ENCODE measurements around the gene CADM1.

Gene CADM1

GRCh38 chr11:115345840-115346239 lies 158.4 kb downstream of the CADM1 start:
- Histone ChIP-seq H3K9me2 (replicated peaks; ENCODE audit: control insufficient read depth, low read length) (no peaks in the 10 kb centered on the region), H3K79me2 (ENCODE audit: control insufficient read depth, low read length) (no peaks in the 10 kb centered on the region), H4K20me1 (ENCODE audit: control insufficient read depth, insufficient read depth, low read depth, low read length) (no peaks in the 10 kb centered on the region), H3K9me3 (ENCODE audit: control insufficient read depth, insufficient read depth, low read length) (no peaks in the 10 kb centered on the region), H3F3A (ENCODE audit: control insufficient read depth, insufficient read depth) (no peaks in the 10 kb centered on the region), H3K4me3 (ENCODE audit: low read length) (no peak overlapping the region), H3K27me3 (ENCODE audit: control insufficient read depth, low read length) (no peaks in the 10 kb centered on the region), H3K36me3 (ENCODE audit: control insufficient read depth, low read length) (no peaks in the 10 kb centered on the region), H3K4me1 (ENCODE audit: control insufficient read depth, low read length) (no peaks in the 10 kb centered on the region), H3K4me2 (ENCODE audit: low read length) (no peak overlapping the region), H3K27ac (ENCODE audit: low read depth, low read length) (no peak overlapping the region)
- TF ChIP-seq EZH2phosphoT487 (IDR thresholded peaks at IDR 0.05; ENCODE audit: borderline replicate concordance, low read length) (no peak), CTCF (IDR thresholded peaks at IDR 0.05; ENCODE audit: low read depth, low read length, poor library complexity, severe bottlenecking) (no peak)

GRCh38 chr11:115345361-115345760 lies 158.9 kb downstream of the CADM1 start:
- Histone ChIP-seq H4K20me1 (ENCODE audit: control insufficient read depth, insufficient read depth, low read depth, low read length) (no peaks in the 10 kb centered on the region), H3K9me2 (replicated peaks; ENCODE audit: control insufficient read depth, low read length) (no peaks in the 10 kb centered on the region), H3K27me3 (ENCODE audit: control insufficient read depth, low read length) (no peaks in the 10 kb centered on the region), H3K36me3 (ENCODE audit: control insufficient read depth, low read length) (no peaks in the 10 kb centered on the region), H3K9me3 (ENCODE audit: control insufficient read depth, insufficient read depth, low read length) (no peaks in the 10 kb centered on the region), H3F3A (ENCODE audit: control insufficient read depth, insufficient read depth) (no peaks in the 10 kb centered on the region), H3K79me2 (ENCODE audit: control insufficient read depth, low read length) (no peaks in the 10 kb centered on the region), H3K4me2 (ENCODE audit: low read length) (no peak overlapping the region), H3K4me1 (ENCODE audit: control insufficient read depth, low read length) (no peaks in the 10 kb centered on the region), H3K4me3 (ENCODE audit: low read length) (no peak overlapping the region), H3K27ac (ENCODE audit: low read depth, low read length) (no peak overlapping the region)
- no peak for TF ChIP-seq EZH2phosphoT487 (IDR thresholded peaks at IDR 0.05; ENCODE audit: borderline replicate concordance, low read length)
- no peak for TF ChIP-seq CTCF (IDR thresholded peaks at IDR 0.05; ENCODE audit: low read depth, low read length, poor library complexity, severe bottlenecking)

DNA sequence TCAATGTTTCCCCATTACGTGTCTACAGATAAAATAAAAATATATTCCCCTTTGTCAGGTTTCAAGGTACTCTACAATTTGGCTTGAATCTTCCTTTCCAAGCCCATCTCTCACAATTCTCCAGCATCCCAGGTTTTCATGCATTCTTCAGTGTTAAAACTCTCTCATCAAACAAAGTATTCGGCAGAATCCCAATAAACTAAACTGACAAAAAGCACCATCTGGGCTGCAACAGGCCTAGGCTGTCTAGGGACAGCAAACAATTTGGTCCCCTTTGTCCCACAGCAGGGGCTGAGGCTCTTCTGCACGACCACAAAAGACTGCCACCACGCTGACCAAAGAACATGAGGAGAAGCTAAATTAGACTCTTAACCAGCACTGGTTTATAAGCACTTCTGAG lies 159.4 kb downstream of the CADM1 start:
- TF ChIP-seq EZH2phosphoT487 (IDR thresholded peaks at IDR 0.05; ENCODE audit: borderline replicate concordance, low read length), result no peak
- no peak for TF ChIP-seq CTCF (IDR thresholded peaks at IDR 0.05; ENCODE audit: low read depth, low read length, poor library complexity, severe bottlenecking)
- Histone ChIP-seq H3K27ac (ENCODE audit: low read depth, low read length) (no peak overlapping the region), H3K4me3 (ENCODE audit: low read length) (no peak overlapping the region), H3K9me2 (replicated peaks; ENCODE audit: control insufficient read depth, low read length) (no peaks in the 10 kb centered on the region), H3K36me3 (ENCODE audit: control insufficient read depth, low read length) (no peaks in the 10 kb centered on the region), H3K79me2 (ENCODE audit: control insufficient read depth, low read length) (no peaks in the 10 kb centered on the region), H4K20me1 (ENCODE audit: control insufficient read depth, insufficient read depth, low read depth, low read length) (no peaks in the 10 kb centered on the region), H3K4me2 (ENCODE audit: low read length) (no peak overlapping the region), H3K9me3 (ENCODE audit: control insufficient read depth, insufficient read depth, low read length) (no peaks in the 10 kb centered on the region), H3K27me3 (ENCODE audit: control insufficient read depth, low read length) (no peaks in the 10 kb centered on the region), H3F3A (ENCODE audit: control insufficient read depth, insufficient read depth) (no peaks in the 10 kb centered on the region), H3K4me1 (ENCODE audit: control insufficient read depth, low read length) (no peaks in the 10 kb centered on the region)

DNA sequence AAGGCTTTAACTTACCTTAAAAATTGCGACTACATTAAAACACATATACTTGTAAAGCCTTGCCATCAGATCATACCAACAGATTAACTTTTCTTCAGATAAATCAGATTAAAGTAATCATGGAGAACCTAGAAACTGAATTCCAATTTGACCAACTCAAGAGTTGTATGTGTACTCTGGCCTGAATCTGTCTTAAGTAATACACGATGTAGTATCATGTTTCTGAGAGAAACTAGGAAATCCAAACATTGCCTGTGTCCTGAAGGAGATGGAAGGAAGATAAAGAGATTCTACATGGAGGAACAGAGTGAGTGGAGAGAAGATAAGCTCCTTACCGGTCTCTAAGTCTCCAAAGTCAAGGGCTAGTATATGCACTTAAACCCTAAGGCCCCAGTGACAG lies 162.1 kb downstream of the CADM1 start:
- H3K79me2 ChIP-seq (ENCODE audit: control insufficient read depth, low read length), result no peaks in the 10 kb centered on the region
- H3K4me2 ChIP-seq (ENCODE audit: low read length), result no peak overlapping the region
- no peaks in the 10 kb centered on the region for H3K36me3 ChIP-seq (ENCODE audit: control insufficient read depth, low read length)
- no peaks in the 10 kb centered on the region for H4K20me1 ChIP-seq (ENCODE audit: control insufficient read depth, insufficient read depth, low read depth, low read length)
- no peaks in the 10 kb centered on the region for H3K9me2 ChIP-seq (replicated peaks; ENCODE audit: control insufficient read depth, low read length)
- no peaks in the 10 kb centered on the region for H3K4me1 ChIP-seq (ENCODE audit: control insufficient read depth, low read length)
- no peaks in the 10 kb centered on the region for H3K9me3 ChIP-seq (ENCODE audit: control insufficient read depth, insufficient read depth, low read length)
- no peak overlapping the region for H3K4me3 ChIP-seq (ENCODE audit: low read length)
- TF ChIP-seq CTCF (IDR thresholded peaks at IDR 0.05; ENCODE audit: low read depth, low read length, poor library complexity, severe bottlenecking) (no peak), EZH2phosphoT487 (IDR thresholded peaks at IDR 0.05; ENCODE audit: borderline replicate concordance, low read length) (no peak)
- peaks cover 1% of the 10 kb centered on the region; the same call in 1 of the 2 replicates for H3K27me3 ChIP-seq (ENCODE audit: control insufficient read depth, low read length)
- no peaks in the 10 kb centered on the region for H3F3A ChIP-seq (ENCODE audit: control insufficient read depth, insufficient read depth)
- no peak overlapping the region for H3K27ac ChIP-seq (ENCODE audit: low read depth, low read length)
